NCI-H187 treated with DMSO at 0.1 percent for 48 hours (cell line): Measurements from ENCODE around the gene APOA5.
A peak's percentile ranks its signal among the peaks of the same experiment; 100 is the strongest.
"Not testable (repeated sequence)": the region's sequence is repeated elsewhere in the genome, so short reads cannot be mapped to it uniquely, and the experiment has no call there.

ENCODE experiments used
- DNase-seq: peaks from one replicate; lab custom pipeline; 2025; lab: John Stamatoyannopoulos, UW

APOA5 gene

GRCh38 chr11:116791813-116792143 lies at the start of gene APOA5:
Gene APOA5 (minus strand): TSS chr11:116791879. CDS start chr11:116791860, 19 bp downstream.
- no peak for DNase-seq

- DNase-seq, result no peak
Measured at GRCh38 chr11:116840746-116841296, 49.1 kb upstream of the APOA5 start.

GRCh38 chr11:116840224-116840745 lies 48.6 kb upstream of the APOA5 start:
- no peak for DNase-seq

- DNase-seq, result no peak
Measured at GRCh38 chr11:116838321-116839084, 46.8 kb upstream of the APOA5 start.

- no peak for DNase-seq
Measured at GRCh38 chr11:116837231-116838091, 45.8 kb upstream of the APOA5 start, which contains the start of gene APOA1. Gene APOA1 (minus strand): TSS chr11:116837622. CDS start chr11:116837387, 235 bp downstream.

GRCh38 chr11:116836632-116836991 lies 44.9 kb upstream of the APOA5 start:
- no peak for DNase-seq

GRCh38 chr11:116835791-116836631 lies 44.3 kb upstream of the APOA5 start:
- DNase-seq, result peak; percentile 3

GRCh38 chr11:116835042-116835772 lies 43.5 kb upstream of the APOA5 start:
- no peak for DNase-seq

GRCh38 chr11:116834535-116835041 lies 42.9 kb upstream of the APOA5 start:
- DNase-seq, result not testable (repeated sequence)

GRCh38 chr11:116833816-116834534 lies 42.3 kb upstream of the APOA5 start:
- no peak for DNase-seq

GRCh38 chr11:116833491-116833815 lies 41.8 kb upstream of the APOA5 start:
- DNase-seq, result no peak

GRCh38 chr11:116832350-116833290 lies 40.9 kb upstream of the APOA5 start:
- no peak for DNase-seq

- DNase-seq, result no peak
Measured at GRCh38 chr11:116831790-116832349, 40.2 kb upstream of the APOA5 start.

GRCh38 chr11:116830184-116830912 lies 38.7 kb upstream of the APOA5 start:
- DNase-seq, result no peak

GRCh38 chr11:116829525-116830183 lies 38.0 kb upstream of the APOA5 start, which contains the start of gene APOC3:
Gene APOC3 (plus strand): TSS chr11:116829907. CDS start chr11:116830583, 676 bp downstream.
- DNase-seq, result no peak

- no peak for DNase-seq
Measured at GRCh38 chr11:116828632-116829524, 37.2 kb upstream of the APOA5 start.
